GM12891 (cell line): ENCODE data around the gene DIABLO.

Source experiments
- POLR2A ChIP-seq: IDR thresholded peaks from 2 replicates; pipeline ENCODE4 v1.6.1; 2011; ENCODE audit warnings: low read depth, low read length, control low read depth
- POLR2AphosphoS5 ChIP-seq: IDR thresholded peaks from 2 replicates; pipeline ENCODE4 v1.6.1; 2011; ENCODE audit warnings: low read depth, low read length, control low read depth
- POU2F2 ChIP-seq: IDR thresholded peaks from 2 replicates; pipeline ENCODE4 v1.6.1; 2011; ENCODE audit warnings: low read depth, mild to moderate bottlenecking, control low read depth, low read length, moderate library complexity

DNA sequence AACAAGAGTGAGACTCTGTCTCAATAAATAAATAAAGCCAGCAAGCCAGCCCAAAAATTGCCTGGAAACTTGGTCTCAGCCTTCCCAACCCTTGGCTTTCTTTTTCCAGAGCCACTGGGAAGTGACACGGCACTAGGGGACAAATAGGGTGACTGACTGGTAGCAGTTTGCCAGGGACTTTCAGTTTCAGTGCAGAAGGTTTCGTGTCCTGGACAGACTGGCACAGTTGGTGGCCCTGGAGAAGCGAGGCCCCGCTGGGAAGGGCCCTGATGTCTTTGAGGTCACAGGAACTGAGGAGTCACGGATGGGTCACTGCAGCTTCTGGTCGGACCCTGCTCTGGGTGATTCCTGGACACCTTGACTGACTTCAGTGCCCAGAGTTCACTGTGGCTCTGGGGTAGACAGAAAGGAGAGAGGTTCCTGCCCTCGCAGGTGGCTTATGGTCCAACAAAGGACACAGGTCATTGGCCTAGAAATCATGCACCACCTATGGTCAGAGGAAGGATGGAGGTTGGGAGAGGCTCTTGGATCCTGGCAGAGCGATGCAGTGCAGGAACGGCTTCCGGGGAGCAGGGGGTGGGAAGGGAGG lies 40.3 kb downstream of the DIABLO start:
- TF ChIP-seq POLR2AphosphoS5, result no peak
- TF ChIP-seq POU2F2, result no peak
- TF ChIP-seq POLR2A, result no peak
